Stimulated activated effector memory CD8-positive, alpha-beta T cell treated with anti-CD3 and anti-CD28 coated beads, Interleukin-12 subunit alpha, Interleukin-12 subunit beta, amount 100 ng/mL, for 72 hours (primary cell): ENCODE data around the gene ARTN.

Source experiments
- ATAC-seq: fragments of 150-1000 bp; cut with Tn5 transposase; 2 replicates; pipeline ENCODE4 v1.10.0; 2021
- DNase-seq, 2 donors: peaks; one replicate each; pipeline ENCODE4 v3.0.0; 2021 to 2022; ENCODE audit warnings: low spot score in 2 of 2
- H3K27ac Mint-ChIP-seq: one replicate; pipeline ENCODE4 v1.8.0; 2022; ENCODE audit warnings: mild to moderate bottlenecking, mixed read lengths
- H3K36me3 Mint-ChIP-seq: one replicate; pipeline ENCODE4 v1.8.0; 2022; ENCODE audit warnings: mild to moderate bottlenecking, mixed read lengths
- H3K4me1 Mint-ChIP-seq: one replicate; pipeline ENCODE4 v1.8.0; 2022; ENCODE audit warnings: mixed read lengths
- H3K4me3 Mint-ChIP-seq: one replicate; pipeline ENCODE4 v1.8.0; 2022; ENCODE audit warnings: mild to moderate bottlenecking, mixed read lengths
- H3K9me3 Mint-ChIP-seq: one replicate; pipeline ENCODE4 v1.8.0; 2022; ENCODE audit warnings: mixed read lengths

ARTN gene

DNA sequence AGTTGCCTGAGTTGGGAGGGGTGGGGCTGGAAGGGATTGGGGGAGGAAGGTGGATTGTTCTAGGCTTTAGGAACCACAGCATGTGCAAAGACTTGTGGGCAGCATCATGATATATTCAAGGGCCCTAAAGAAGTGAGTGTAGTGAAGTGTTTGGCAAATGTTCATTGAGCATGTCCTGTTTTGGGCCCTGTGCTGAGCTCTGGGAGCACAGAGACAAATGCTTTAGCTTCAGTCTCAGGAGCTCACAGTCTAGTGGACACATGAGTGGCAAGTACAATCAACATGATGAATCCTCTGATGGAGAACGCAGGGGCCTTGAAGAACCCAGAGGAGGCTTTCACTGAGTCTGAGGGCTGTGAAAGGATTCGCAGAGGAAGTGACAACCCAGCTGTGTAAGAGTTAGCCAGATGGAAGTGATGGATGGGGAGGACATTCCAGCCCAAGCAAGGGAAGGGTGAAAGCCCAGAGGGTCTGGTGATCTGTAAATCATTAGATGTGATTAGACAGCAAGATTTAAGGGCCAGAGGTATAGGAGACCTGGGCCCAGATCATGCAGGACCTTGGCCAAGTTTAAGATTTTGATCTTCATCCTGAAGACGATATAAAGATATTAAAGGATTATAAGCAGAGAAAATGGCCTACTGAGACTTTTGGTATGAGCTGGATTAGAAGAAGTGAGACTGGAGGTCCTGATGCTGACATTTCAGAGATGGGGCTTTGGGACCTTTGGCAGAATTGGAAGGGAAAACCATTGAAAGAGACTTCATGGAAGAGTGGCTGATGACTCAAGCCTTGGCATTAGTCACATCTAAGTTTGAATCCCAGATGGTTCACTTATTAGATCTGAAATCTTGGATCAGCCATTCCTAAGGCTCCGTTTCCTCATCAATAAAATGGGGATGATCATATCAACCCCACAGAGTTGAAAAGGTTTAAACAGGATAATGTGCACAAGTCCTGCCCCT is 17.7 kb downstream of the ARTN start:
- ATAC-seq (no peak), DNase-seq (no peak)
- H3K27ac Mint-ChIP-seq, result peak overlapping the region; percentile 29
- H3K4me3 Mint-ChIP-seq, result no peak overlapping the region
- H3K36me3 Mint-ChIP-seq, result peaks cover 2% of the 10 kb centered on the region
- H3K4me1 Mint-ChIP-seq, result peaks cover 37% of the 10 kb centered on the region
- H3K9me3 Mint-ChIP-seq, result no peaks in the 10 kb centered on the region

DNA sequence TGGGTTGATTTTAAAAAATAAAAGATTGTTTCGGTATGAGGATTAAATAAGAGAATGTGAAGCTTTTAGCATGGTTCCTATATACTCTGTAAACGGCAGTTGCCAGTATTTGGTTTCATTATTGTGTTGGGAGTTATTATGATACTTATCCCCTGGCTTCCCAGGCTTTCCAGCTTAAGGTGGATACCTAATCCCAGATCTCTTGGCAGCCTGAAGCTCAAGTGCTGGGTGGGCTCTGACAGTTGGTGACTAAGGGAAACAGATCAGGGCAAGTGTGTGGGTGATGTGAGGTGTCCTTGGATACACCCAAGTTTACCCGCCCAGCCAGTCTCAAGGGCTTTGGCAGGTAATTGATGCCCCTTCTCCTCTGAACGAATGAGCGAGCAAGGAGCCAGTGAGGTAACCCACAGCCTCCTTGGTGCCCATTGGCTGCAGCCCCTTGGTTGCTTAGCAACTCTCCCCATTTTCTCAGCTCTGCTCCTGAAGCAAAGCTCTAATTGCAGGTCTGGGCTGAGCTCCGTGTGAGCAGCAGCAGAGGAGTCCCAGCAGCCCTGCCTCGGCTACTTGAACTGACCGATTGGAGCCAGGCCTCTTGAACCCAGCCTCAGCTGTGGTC is 19.2 kb downstream of the ARTN start:
- H3K36me3 Mint-ChIP-seq, result peaks cover 9% of the 10 kb centered on the region
- no peak overlapping the region for H3K4me3 Mint-ChIP-seq
- H3K9me3 Mint-ChIP-seq, result no peaks in the 10 kb centered on the region
- DNase-seq (no peak), ATAC-seq (no peak)
- peaks cover 27% of the 10 kb centered on the region for H3K4me1 Mint-ChIP-seq
- H3K27ac Mint-ChIP-seq, result no peak overlapping the region

DNA sequence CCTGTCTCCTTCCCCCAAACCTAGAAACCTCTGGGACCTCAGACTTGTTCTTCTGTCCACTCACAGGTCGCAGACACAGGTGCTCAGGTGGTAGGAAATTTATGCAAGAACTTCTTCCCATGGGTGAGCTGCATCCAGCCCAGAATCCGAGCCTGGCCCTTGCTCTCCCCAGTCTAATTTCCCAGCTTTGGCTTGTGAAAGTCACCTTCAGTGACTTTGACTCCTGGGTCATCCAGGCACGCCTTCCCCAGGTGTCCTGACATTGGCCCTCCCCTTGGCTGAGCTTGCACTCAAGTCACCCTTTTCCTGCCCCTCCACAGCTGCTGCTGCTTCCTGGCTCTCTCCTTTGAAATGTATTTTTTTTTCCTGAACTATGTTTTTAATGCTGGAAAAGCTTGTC is 19.8 kb downstream of the ARTN start:
- no peak overlapping the region for H3K4me3 Mint-ChIP-seq
- H3K36me3 Mint-ChIP-seq, result peaks cover 11% of the 10 kb centered on the region
- no peak for DNase-seq
- H3K9me3 Mint-ChIP-seq, result no peaks in the 10 kb centered on the region
- peaks cover 22% of the 10 kb centered on the region for H3K4me1 Mint-ChIP-seq
- H3K27ac Mint-ChIP-seq, result no peak overlapping the region
- no peak for ATAC-seq

DNA sequence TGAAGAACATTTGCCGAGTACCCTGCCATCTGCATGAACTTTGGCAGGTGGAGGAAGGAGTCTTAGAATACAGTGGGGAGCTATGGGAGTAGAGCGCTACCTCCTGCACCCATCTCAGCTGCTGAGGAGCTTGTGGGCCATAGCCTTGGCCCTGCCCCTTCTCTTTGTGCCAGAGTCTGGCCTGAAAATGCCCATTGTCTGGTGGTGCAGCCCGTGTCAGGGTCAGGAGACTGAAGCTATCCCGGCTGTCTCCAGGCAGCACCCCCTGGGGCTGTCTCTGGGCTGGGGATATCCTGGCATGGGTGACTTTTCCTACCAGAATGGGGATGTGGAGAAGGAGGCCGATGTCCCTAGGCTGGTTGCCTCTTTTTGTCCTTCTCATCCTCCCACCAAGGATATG is 20.4 kb downstream of the ARTN start:
- peaks cover 11% of the 10 kb centered on the region for H3K36me3 Mint-ChIP-seq
- H3K4me1 Mint-ChIP-seq, result peaks cover 16% of the 10 kb centered on the region
- no peaks in the 10 kb centered on the region for H3K9me3 Mint-ChIP-seq
- ATAC-seq, result no peak
- H3K27ac Mint-ChIP-seq, result peak overlapping the region; percentile 5
- DNase-seq, result no peak
- no peak overlapping the region for H3K4me3 Mint-ChIP-seq

DNA sequence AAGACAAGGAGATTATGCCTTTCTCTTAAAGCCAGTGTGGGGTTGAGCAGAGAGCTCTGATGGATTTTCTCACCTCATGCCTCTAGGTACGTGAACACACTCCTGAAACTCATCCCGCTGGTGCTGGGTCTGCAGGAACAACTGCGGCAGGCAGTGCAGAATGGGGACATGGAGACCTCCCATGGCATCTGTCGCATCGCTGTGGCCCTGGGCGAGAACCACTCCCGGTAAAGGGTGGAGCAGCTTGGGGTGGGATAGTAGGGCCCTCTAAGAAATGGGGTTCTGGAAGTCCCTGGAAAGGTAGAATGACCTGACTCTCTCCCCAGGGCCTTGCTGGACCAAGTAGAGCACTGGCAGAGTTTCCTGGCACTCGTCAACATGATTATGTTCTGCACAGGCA is 22.6 kb downstream of the ARTN start:
- Mint-ChIP-seq H3K4me1 (peaks cover 3% of the 10 kb centered on the region), H3K9me3 (no peaks in the 10 kb centered on the region), H3K36me3 (peaks cover 11% of the 10 kb centered on the region), H3K27ac (no peak overlapping the region), H3K4me3 (no peak overlapping the region)
- DNase-seq (no peak), ATAC-seq (no peak)

DNA sequence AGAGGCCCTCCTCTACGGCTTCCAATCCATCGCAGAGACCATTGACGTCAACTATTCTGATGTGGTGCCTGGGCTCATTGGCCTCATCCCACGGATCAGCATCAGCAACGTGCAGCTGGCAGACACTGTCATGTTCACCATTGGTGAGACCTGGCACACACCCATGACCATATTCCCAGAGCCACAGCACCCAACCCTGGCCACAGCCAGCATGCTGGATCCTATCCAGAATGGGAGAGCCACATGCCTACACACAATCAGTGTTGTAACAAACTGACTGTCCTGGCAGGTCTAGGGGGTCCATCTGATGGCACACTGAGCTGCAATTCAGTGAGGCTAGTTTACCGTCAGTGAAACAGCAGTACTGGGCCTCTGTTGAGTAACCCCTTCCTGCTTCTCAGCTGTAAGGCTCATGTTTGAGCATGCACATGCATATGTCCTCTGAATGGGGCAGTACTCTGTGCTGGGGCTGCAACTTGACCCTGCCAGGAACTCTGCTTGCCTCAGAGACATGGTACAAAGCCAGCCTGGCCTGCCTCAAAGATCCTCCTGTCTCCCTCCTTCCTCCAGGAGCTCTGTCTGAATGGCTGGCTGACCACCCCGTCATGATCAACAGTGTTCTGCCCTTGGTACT is 23.9 kb downstream of the ARTN start:
- no peak for DNase-seq
- Mint-ChIP-seq H3K4me3 (no peak overlapping the region), H3K9me3 (no peaks in the 10 kb centered on the region), H3K27ac (peak overlapping the region; percentile 13), H3K36me3 (peaks cover 11% of the 10 kb centered on the region), H3K4me1 (no peaks in the 10 kb centered on the region)
- no peak for ATAC-seq

DNA sequence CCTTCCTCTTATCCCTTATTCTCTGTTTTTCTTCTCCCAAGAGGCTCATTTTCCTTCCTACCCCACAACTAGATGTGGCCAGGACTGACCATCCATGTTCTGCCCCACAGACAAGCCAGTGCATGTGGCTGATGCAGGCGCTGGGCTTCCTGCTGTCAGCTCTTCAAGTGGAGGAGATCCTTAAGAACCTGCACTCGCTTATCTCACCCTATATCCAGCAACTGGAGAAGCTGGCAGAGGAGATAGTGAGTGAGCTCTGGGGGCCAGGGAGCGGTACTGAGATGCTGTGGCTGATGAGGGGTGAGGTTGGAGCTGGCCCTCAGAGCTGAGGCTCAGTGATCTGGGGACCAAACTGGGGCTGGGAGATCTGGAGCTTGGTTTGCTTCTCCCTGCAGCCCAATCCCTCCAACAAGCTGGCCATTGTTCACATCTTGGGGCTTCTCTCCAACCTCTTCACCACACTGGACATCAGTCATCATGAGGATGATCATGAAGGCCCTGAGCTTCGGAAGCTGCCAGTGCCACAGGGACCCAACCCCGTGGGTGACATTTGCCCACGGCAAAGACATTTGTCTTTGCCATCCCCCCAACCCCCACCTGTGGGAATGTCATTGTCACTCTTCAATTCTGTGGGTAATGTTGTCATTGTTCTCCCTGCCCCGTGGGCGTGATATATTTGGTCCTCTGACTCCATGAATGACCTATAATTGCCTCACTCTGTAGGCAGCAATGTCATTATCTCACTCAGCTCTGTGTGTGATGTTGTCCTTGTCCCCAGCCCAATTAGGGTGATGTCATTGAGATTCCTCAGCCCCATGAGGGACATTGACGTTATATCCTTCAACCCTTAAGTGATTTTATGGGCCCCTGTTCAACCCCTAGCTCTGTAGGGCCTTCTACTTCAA is 25.0 kb downstream of the ARTN start:
- no peak for ATAC-seq
- H3K27ac Mint-ChIP-seq, result no peak overlapping the region
- H3K4me3 Mint-ChIP-seq, result no peak overlapping the region
- no peaks in the 10 kb centered on the region for H3K9me3 Mint-ChIP-seq
- H3K4me1 Mint-ChIP-seq, result no peaks in the 10 kb centered on the region
- H3K36me3 Mint-ChIP-seq, result peaks cover 11% of the 10 kb centered on the region
- DNase-seq, result no peak

DNA sequence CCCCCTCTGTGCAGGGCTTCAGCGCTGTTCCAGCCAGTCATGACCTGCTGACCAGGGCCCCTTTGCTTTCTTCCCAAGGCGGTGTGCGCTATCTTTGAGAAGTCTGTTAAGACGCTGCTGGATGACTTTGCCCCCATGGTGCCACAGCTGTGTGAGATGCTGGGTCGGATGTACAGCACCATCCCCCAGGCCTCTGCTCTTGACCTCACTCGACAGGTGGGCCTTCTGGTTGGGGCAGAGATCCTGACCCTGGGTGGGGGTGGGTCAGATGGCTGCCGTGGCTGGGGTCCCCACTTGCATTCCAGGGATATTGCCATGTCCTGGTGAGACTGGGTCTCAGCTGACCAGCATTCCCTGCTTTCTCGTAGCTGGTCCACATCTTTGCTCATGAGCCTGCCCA is 27.2 kb downstream of the ARTN start:
- peaks cover 11% of the 10 kb centered on the region for H3K36me3 Mint-ChIP-seq
- H3K4me3 Mint-ChIP-seq, result no peak overlapping the region
- no peaks in the 10 kb centered on the region for H3K9me3 Mint-ChIP-seq
- no peaks in the 10 kb centered on the region for H3K4me1 Mint-ChIP-seq
- DNase-seq (no peak), ATAC-seq (no peak)
- H3K27ac Mint-ChIP-seq, result peak overlapping the region; percentile 33

DNA sequence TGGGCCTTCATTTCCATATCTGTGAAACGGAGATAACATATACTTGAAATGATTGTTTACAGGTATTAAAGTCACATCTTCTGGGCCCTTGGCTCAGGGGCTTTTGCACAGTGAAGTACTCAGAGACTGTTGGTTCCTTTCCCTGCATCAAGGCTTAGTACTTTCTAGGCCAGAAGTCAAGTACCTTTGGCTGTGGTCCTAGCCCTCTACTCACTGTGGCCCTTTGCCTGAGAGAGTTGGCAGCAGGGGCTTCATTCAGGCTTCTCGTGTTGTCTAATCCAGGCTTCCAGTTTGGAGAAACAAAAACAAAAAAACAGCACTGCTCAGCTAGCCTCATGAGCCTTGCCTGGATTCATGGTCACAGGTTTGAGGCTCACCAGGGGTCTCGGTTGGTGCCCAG is 28.1 kb downstream of the ARTN start:
- peaks cover 11% of the 10 kb centered on the region for H3K36me3 Mint-ChIP-seq
- H3K4me1 Mint-ChIP-seq, result no peaks in the 10 kb centered on the region
- no peaks in the 10 kb centered on the region for H3K9me3 Mint-ChIP-seq
- no peak overlapping the region for H3K27ac Mint-ChIP-seq
- H3K4me3 Mint-ChIP-seq, result no peak overlapping the region
- DNase-seq (no peak), ATAC-seq (no peak)

DNA sequence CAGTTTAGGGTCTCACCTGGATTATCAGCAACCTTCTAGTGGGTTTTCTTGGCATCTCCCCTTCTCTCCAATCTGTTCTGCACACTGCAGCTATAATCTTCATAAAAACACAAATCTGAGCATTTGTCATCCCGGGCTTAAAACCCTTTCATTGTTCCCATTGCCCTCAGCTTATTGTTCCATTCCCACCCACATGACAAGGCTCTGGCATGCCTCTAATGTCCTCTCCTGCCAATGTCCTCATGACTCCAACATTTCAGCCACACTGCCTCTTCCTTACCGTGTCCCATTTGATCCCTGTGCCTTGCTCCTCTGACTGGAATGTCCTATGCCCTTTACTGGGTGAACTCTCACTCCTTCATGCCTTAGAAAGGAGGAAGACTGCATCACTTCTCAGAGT is 28.7 kb downstream of the ARTN start:
- peaks cover 7% of the 10 kb centered on the region for H3K36me3 Mint-ChIP-seq
- H3K4me1 Mint-ChIP-seq, result no peaks in the 10 kb centered on the region
- H3K9me3 Mint-ChIP-seq, result no peaks in the 10 kb centered on the region
- no peak overlapping the region for H3K27ac Mint-ChIP-seq
- DNase-seq (no peak), ATAC-seq (no peak)
- no peak overlapping the region for H3K4me3 Mint-ChIP-seq

DNA sequence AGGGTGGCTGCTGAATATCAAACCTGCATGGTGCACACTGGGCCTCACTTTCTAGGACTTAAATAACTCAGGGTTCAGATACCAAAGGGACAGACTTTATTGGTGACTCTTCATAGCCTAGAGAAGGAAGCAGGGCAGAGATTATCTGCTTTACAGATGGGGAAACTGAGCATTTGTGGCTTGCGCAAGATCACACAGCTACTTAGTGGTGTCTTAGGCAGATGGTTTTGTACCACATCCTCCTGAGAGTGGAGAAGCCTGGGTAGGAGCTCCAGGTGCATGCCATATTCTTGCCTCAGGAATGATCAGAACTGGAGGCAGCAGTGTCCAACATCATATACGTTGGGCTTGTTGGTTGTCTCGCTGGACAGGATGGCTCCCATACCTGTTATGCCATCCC is 29.4 kb downstream of the ARTN start:
- H3K4me1 Mint-ChIP-seq, result no peaks in the 10 kb centered on the region
- H3K4me3 Mint-ChIP-seq, result no peak overlapping the region
- no peaks in the 10 kb centered on the region for H3K36me3 Mint-ChIP-seq
- H3K9me3 Mint-ChIP-seq, result no peaks in the 10 kb centered on the region
- DNase-seq (no peak), ATAC-seq (no peak)
- no peak overlapping the region for H3K27ac Mint-ChIP-seq

DNA sequence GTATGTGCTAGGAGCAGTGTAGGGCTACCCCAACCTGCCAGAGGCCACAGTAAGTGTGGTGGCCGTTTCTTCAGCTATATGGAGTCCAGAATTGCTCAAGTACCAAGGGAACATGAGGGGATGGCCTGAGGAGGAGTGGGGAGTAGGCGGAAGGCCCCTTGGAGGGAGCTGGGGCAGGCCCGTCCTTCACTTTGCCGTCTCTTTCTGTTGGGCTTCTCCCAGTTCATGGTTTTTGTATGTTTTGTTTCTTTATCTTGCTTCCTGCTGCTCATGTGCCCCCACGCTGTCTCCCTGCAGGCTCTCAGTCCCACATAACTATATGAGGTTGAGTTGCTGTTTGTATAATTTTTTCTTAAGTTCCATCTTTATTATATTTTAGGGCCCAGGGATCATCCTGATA is 30.3 kb downstream of the ARTN start:
- DNase-seq (no peak), ATAC-seq (no peak)
- Mint-ChIP-seq H3K27ac (no peak overlapping the region), H3K36me3 (no peaks in the 10 kb centered on the region), H3K4me3 (no peak overlapping the region), H3K9me3 (no peaks in the 10 kb centered on the region), H3K4me1 (no peaks in the 10 kb centered on the region)

DNA sequence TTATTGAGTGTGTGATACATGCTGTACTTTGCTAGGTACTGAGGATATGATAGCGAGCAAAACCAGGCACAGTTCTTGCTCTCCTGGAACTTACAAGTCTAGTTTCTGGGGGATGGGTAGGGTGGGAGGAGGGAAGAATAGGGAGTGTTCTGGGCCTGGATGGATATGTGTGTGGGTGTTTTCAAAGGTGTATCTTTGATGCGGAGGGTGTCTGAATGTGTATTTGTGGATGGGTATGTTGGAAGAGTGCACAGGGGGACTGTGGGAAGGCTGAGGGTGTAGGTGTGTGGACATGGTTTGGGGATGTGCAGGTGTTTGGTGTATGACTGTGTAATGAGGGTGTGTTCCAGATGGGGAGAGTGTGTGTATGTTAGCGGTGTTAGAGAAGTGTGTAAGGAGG is 31.7 kb downstream of the ARTN start:
- H3K9me3 Mint-ChIP-seq, result no peaks in the 10 kb centered on the region
- H3K27ac Mint-ChIP-seq, result no peak overlapping the region
- no peaks in the 10 kb centered on the region for H3K36me3 Mint-ChIP-seq
- DNase-seq (no peak), ATAC-seq (no peak)
- H3K4me1 Mint-ChIP-seq, result peaks cover 12% of the 10 kb centered on the region
- H3K4me3 Mint-ChIP-seq, result no peak overlapping the region

DNA sequence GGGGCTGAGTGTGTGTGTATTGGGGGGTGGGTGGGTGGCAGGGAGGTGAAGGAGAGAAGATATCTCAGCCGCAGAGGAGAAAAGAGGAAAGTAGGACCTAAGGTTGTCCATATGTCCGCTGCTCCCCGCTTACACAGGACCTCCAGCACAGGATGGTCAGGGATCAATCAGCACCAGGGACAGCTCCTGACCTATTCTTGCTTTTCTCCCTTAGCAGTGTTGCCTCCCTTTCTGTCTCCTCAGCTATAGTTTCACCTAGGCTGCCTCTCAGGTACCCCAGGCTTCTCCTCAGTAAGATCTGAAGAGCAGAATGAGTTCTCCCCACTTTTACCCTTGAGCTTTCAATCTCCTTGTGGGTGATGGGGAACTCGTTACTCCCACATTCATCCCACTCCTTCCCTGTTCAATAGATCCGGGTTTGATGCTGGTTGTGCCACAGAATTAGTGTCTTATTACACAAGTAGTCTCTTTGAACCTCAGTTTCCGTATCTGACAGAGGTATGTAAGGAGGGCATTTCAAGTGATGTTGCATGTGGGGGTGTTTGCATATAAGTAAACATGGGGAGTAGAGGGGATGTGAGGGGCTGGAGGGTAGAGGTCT is 34.8 kb downstream of the ARTN start:
- H3K27ac Mint-ChIP-seq, result no peak overlapping the region
- no peak overlapping the region for H3K4me3 Mint-ChIP-seq
- peaks cover 6% of the 10 kb centered on the region for H3K36me3 Mint-ChIP-seq
- H3K4me1 Mint-ChIP-seq, result peaks cover 23% of the 10 kb centered on the region
- H3K9me3 Mint-ChIP-seq, result no peaks in the 10 kb centered on the region
- no peak for ATAC-seq
- DNase-seq, result no peak

DNA sequence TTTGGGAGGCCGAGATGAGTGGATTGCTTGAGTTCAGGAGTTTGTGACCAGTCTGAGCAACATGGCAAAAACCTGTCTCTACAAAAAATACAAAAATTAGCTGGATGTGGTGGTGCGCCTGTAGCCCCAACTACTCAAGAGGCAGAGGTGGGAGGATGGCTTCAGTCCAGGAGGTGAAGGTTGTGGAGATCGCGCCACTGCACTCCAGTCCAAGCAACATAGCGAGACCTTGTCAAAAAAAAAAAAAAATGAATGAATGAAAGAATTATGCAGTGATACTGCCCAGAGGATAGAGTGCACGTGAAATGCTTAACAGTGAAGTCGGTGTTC is 35.8 kb downstream of the ARTN start:
- Mint-ChIP-seq H3K4me3 (peak overlapping the region; percentile 96), H3K9me3 (no peaks in the 10 kb centered on the region), H3K36me3 (peaks cover 6% of the 10 kb centered on the region), H3K27ac (peak overlapping the region; percentile 92), H3K4me1 (peaks cover 33% of the 10 kb centered on the region)
- DNase-seq, result no peak
- no peak for ATAC-seq
